ENCODE data around the gene PTGES3.
"Not testable (repeated sequence)": the region's sequence is repeated elsewhere in the genome, so short reads cannot be mapped to it uniquely, and the experiment has no call there.

DNA sequence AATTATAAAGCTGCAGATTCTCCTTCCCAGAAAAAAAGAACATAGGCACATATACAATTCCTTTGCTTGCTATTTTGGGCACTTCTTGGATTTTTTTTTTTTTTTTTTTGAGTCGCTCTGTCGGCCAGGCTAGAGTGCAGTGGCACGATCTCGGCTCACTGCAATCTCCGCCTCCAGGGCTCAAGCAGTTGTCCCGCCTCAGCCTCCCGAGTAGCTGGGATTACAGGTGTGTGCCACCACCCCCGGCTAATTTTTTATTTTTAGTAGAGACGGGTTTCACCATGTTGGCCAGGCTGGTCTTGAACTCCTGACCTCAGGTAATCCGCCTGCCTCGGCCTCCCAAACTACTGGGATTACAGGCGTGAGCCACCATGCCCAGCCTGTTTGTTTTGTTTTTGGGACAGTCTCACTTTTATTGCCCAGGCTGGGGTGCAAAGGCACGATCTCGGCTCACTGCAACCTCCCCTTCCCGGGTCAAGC, 38.2 kb upstream of the PTGES3 start:
- TF ChIP-seq POLR2A (IDR thresholded peaks at IDR 0.05): not testable (repeated sequence)
- TF ChIP-seq, protein P1, sequence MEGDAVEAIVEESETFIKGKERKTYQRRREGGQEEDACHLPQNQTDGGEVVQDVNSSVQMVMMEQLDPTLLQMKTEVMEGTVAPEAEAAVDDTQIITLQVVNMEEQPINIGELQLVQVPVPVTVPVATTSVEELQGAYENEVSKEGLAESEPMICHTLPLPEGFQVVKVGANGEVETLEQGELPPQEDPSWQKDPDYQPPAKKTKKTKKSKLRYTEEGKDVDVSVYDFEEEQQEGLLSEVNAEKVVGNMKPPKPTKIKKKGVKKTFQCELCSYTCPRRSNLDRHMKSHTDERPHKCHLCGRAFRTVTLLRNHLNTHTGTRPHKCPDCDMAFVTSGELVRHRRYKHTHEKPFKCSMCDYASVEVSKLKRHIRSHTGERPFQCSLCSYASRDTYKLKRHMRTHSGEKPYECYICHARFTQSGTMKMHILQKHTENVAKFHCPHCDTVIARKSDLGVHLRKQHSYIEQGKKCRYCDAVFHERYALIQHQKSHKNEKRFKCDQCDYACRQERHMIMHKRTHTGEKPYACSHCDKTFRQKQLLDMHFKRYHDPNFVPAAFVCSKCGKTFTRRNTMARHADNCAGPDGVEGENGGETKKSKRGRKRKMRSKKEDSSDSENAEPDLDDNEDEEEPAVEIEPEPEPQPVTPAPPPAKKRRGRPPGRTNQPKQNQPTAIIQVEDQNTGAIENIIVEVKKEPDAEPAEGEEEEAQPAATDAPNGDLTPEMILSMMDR (IDR thresholded peaks at IDR 0.05): not testable (repeated sequence)

All from uterus (tissue), 2 donors.